GM23338 (cell line): ENCODE results near the gene ERBB4. TPM values are rescaled to one million over a fixed set of nuclear protein-coding genes. Genes with fewer than 3 reads are reported as not detected.

Source experiments
- ATAC-seq: fragments of 200-7000 bp; cut with Tn5 transposase; 3 replicates; pipeline ENCODE4 v1.9.1; 2020
- DNase-seq: peaks from one replicate; pipeline ENCODE4 v3.0.0-alpha.2; 2015; ENCODE audit warnings: low spot score
- H2AFZ ChIP-seq: fragments of 200-600 bp; sonication (generic); 2 replicates; pipeline ENCODE4 v1.8.0; 2016; ENCODE audit warnings: antibody characterized with exemption, mild to moderate bottlenecking, moderate library complexity
- H3F3A ChIP-seq: fragments of 200-600 bp; sonication (generic); replicated peaks from 2 replicates; pipeline ENCODE4 v1.8.0; 2017; ENCODE audit warnings: antibody characterized with exemption, mixed run types, low read depth
- H3K27ac ChIP-seq: fragments of 200-600 bp; sonication (generic); 2 replicates; pipeline ENCODE4 v1.6.1; 2016; ENCODE audit warnings: low read depth
- H3K27me3 ChIP-seq: fragments of 200-600 bp; sonication (generic); 2 replicates; pipeline ENCODE4 v1.8.0; 2016; ENCODE audit warnings: mild to moderate bottlenecking, mixed run types, moderate library complexity; ENCODE audit not compliant: insufficient read depth
- H3K36me3 ChIP-seq: fragments of 200-600 bp; sonication (generic); 2 replicates; pipeline ENCODE4 v1.8.0; 2016; ENCODE audit warnings: mild to moderate bottlenecking; ENCODE audit not compliant: insufficient read depth
- H3K4me1 ChIP-seq: fragments of 200-600 bp; sonication (generic); 2 replicates; pipeline ENCODE4 v1.8.0; 2016; ENCODE audit warnings: mild to moderate bottlenecking, moderate library complexity; ENCODE audit not compliant: insufficient read depth
- H3K4me2 ChIP-seq: fragments of 200-600 bp; sonication (generic); 2 replicates; pipeline ENCODE4 v1.7.1; 2017; ENCODE audit warnings: mixed run types
- H3K4me3 ChIP-seq: fragments of 200-600 bp; sonication (generic); 2 replicates; pipeline ENCODE4 v1.6.1; 2016; ENCODE audit warnings: mixed run types
- H3K79me2 ChIP-seq: fragments of 200-600 bp; sonication (generic); replicated peaks from 2 replicates; pipeline ENCODE4 v1.8.0; 2017; ENCODE audit warnings: mild to moderate bottlenecking; ENCODE audit not compliant: insufficient read depth
- H3K9me2 ChIP-seq: fragments of 200-600 bp; sonication (generic); 2 replicates; pipeline ENCODE4 v1.8.0; 2017; ENCODE audit not compliant: insufficient read depth
- H4K20me1 ChIP-seq: fragments of 200-600 bp; sonication (generic); replicated peaks from 2 replicates; pipeline ENCODE4 v1.8.0; 2017; ENCODE audit warnings: mild to moderate bottlenecking; ENCODE audit not compliant: insufficient read depth
- H3K27ac Mint-ChIP-seq: 2 replicates; pipeline ENCODE4 v1.8.0; 2020; ENCODE audit warnings: inconsistent platforms, mild to moderate bottlenecking, moderate library complexity, mixed read lengths
- H3K27me3 Mint-ChIP-seq: 3 replicates; pipeline ENCODE4 v1.8.0; 2022; ENCODE audit warnings: low read depth, mild to moderate bottlenecking, moderate library complexity, mixed read lengths, inconsistent platforms; ENCODE audit not compliant: insufficient read depth, poor library complexity
- H3K36me3 Mint-ChIP-seq: 3 replicates; pipeline ENCODE4 v1.8.0; 2021; ENCODE audit warnings: low read depth, mild to moderate bottlenecking, inconsistent platforms, moderate library complexity, mixed read lengths
- H3K4me1 Mint-ChIP-seq: 3 replicates; pipeline ENCODE4 v1.8.0; 2020; ENCODE audit warnings: mild to moderate bottlenecking, inconsistent platforms, mixed read lengths
- H3K4me3 Mint-ChIP-seq: 3 replicates; pipeline ENCODE4 v1.8.0; 2021; ENCODE audit warnings: moderate library complexity, mild to moderate bottlenecking, inconsistent platforms, mixed read lengths
- H3K9me3 Mint-ChIP-seq: 3 replicates; pipeline ENCODE4 v1.8.0; 2020; ENCODE audit warnings: moderate library complexity, mild to moderate bottlenecking, inconsistent platforms, mixed read lengths
- CREB1 ChIP-seq: fragments of 250-450 bp; sonication (Bioruptor Pico); IDR thresholded peaks from 2 replicates; pipeline ENCODE4 v1.5.0; 2020; ENCODE audit warnings: low read depth, mild to moderate bottlenecking, moderate library complexity
- EZH2 ChIP-seq: fragments of 200-600 bp; sonication (generic); IDR thresholded peaks from one replicate; pipeline ENCODE4 v1.8.0; 2017; ENCODE audit warnings: antibody characterized with exemption, mild to moderate bottlenecking, low read depth; ENCODE audit not compliant: unreplicated experiment
- EZH2phosphoT487 ChIP-seq: fragments of 200-600 bp; sonication (generic); IDR thresholded peaks from one replicate; pipeline ENCODE4 v1.8.1; 2018; ENCODE audit warnings: antibody characterized with exemption; ENCODE audit not compliant: unreplicated experiment
- JUNB ChIP-seq: IDR thresholded peaks from one replicate; pipeline ENCODE4 v1.6.1; 2016; ENCODE audit warnings: antibody characterized with exemption; ENCODE audit not compliant: unreplicated experiment
- NANOG ChIP-seq: IDR thresholded peaks from 2 replicates; pipeline ENCODE4 v1.6.1; 2016; ENCODE audit warnings: antibody characterized with exemption, borderline replicate concordance
- POLR2AphosphoS5 ChIP-seq: IDR thresholded peaks from 2 replicates; pipeline ENCODE4 v1.6.1; 2016; ENCODE audit warnings: antibody characterized with exemption, low read depth
- REST ChIP-seq: IDR thresholded peaks from one replicate; pipeline ENCODE4 v1.6.1; 2018; ENCODE audit warnings: antibody characterized with exemption; ENCODE audit not compliant: unreplicated experiment
- STAT1 ChIP-seq: IDR thresholded peaks from one replicate; pipeline ENCODE4 v1.6.1; 2016; ENCODE audit warnings: antibody characterized with exemption; ENCODE audit not compliant: unreplicated experiment
- ZNF114 ChIP-seq: fragments of 250-450 bp; sonication (Bioruptor Pico); IDR thresholded peaks from 2 replicates; pipeline ENCODE4 v1.5.0; 2020; ENCODE audit warnings: mild to moderate bottlenecking, moderate library complexity
- ZNF331 ChIP-seq: fragments of 250-450 bp; sonication (Bioruptor Pico); IDR thresholded peaks from 2 replicates; pipeline ENCODE4 v1.5.0; 2020; ENCODE audit warnings: low read depth, mild to moderate bottlenecking, moderate library complexity
- polyA plus RNA-seq: library from polyadenylated mRNA; unstranded; fragments of >200 nt; fragmentation: Nextera tagmentation; extraction: Ambion mirVana; gene quantifications from 2 replicates; pipeline ENCODE4 v1.2.1, GENCODE V29; 2016
- total RNA-seq: library from RNA; depleted of rRNA; stranded (reverse); fragments of >200 nt; shearing (Covaris generic); gene quantifications from 2 replicates; pipeline ENCODE4 v1.2.3, GENCODE V29; 2014
- TF ChIP-seq, protein P1 (sequence below): IDR thresholded peaks from 2 replicates; pipeline ENCODE4 v1.6.1; 2016; ENCODE audit warnings: antibody characterized with exemption
- TF ChIP-seq, protein P2 (sequence below): fragments of 250-450 bp; sonication (Bioruptor Pico); IDR thresholded peaks from 2 replicates; pipeline ENCODE4 v1.5.0; 2020; ENCODE audit warnings: mild to moderate bottlenecking, moderate library complexity

ERBB4 gene
- total and polyA plus RNA-seq, 2 experiments from 2014 or later: 0.73 to 1.1 TPM

GRCh38 chr2:212495046-212495445 lies 43.6 kb downstream of the ERBB4 start:
- H3K36me3 Mint-ChIP-seq: no peaks in the 10 kb centered on the region
- Histone ChIP-seq H4K20me1 (no peaks in the 10 kb centered on the region), H3K27ac (no peak overlapping the region), H3K9me2 (no peaks in the 10 kb centered on the region), H3K4me1 (no peaks in the 10 kb centered on the region), H3F3A (no peaks in the 10 kb centered on the region), H3K79me2 (no peaks in the 10 kb centered on the region), H3K4me3 (no peak overlapping the region), H3K4me2 (no peak overlapping the region), H3K27me3 (no peaks in the 10 kb centered on the region), H2AFZ (no peak overlapping the region), H3K36me3 (no peaks in the 10 kb centered on the region)
- H3K9me3 Mint-ChIP-seq: no peaks in the 10 kb centered on the region
- H3K4me3 Mint-ChIP-seq: no peak overlapping the region
- no peaks in the 10 kb centered on the region for H3K4me1 Mint-ChIP-seq
- TF ChIP-seq EZH2phosphoT487: no peak
- TF ChIP-seq JUNB: no peak
- no peak for TF ChIP-seq ZNF331 (CRISPR knock-in tag)
- TF ChIP-seq, protein P1, sequence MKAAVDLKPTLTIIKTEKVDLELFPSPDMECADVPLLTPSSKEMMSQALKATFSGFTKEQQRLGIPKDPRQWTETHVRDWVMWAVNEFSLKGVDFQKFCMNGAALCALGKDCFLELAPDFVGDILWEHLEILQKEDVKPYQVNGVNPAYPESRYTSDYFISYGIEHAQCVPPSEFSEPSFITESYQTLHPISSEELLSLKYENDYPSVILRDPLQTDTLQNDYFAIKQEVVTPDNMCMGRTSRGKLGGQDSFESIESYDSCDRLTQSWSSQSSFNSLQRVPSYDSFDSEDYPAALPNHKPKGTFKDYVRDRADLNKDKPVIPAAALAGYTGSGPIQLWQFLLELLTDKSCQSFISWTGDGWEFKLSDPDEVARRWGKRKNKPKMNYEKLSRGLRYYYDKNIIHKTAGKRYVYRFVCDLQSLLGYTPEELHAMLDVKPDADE: no peak
- no peak for TF ChIP-seq POLR2AphosphoS5
- no peak for TF ChIP-seq STAT1
- no peak for TF ChIP-seq EZH2
- no peak for TF ChIP-seq ZNF114 (CRISPR knock-in tag)
- TF ChIP-seq REST: no peak
- no peak for TF ChIP-seq CREB1 (CRISPR knock-in tag)
- TF ChIP-seq, protein P2, sequence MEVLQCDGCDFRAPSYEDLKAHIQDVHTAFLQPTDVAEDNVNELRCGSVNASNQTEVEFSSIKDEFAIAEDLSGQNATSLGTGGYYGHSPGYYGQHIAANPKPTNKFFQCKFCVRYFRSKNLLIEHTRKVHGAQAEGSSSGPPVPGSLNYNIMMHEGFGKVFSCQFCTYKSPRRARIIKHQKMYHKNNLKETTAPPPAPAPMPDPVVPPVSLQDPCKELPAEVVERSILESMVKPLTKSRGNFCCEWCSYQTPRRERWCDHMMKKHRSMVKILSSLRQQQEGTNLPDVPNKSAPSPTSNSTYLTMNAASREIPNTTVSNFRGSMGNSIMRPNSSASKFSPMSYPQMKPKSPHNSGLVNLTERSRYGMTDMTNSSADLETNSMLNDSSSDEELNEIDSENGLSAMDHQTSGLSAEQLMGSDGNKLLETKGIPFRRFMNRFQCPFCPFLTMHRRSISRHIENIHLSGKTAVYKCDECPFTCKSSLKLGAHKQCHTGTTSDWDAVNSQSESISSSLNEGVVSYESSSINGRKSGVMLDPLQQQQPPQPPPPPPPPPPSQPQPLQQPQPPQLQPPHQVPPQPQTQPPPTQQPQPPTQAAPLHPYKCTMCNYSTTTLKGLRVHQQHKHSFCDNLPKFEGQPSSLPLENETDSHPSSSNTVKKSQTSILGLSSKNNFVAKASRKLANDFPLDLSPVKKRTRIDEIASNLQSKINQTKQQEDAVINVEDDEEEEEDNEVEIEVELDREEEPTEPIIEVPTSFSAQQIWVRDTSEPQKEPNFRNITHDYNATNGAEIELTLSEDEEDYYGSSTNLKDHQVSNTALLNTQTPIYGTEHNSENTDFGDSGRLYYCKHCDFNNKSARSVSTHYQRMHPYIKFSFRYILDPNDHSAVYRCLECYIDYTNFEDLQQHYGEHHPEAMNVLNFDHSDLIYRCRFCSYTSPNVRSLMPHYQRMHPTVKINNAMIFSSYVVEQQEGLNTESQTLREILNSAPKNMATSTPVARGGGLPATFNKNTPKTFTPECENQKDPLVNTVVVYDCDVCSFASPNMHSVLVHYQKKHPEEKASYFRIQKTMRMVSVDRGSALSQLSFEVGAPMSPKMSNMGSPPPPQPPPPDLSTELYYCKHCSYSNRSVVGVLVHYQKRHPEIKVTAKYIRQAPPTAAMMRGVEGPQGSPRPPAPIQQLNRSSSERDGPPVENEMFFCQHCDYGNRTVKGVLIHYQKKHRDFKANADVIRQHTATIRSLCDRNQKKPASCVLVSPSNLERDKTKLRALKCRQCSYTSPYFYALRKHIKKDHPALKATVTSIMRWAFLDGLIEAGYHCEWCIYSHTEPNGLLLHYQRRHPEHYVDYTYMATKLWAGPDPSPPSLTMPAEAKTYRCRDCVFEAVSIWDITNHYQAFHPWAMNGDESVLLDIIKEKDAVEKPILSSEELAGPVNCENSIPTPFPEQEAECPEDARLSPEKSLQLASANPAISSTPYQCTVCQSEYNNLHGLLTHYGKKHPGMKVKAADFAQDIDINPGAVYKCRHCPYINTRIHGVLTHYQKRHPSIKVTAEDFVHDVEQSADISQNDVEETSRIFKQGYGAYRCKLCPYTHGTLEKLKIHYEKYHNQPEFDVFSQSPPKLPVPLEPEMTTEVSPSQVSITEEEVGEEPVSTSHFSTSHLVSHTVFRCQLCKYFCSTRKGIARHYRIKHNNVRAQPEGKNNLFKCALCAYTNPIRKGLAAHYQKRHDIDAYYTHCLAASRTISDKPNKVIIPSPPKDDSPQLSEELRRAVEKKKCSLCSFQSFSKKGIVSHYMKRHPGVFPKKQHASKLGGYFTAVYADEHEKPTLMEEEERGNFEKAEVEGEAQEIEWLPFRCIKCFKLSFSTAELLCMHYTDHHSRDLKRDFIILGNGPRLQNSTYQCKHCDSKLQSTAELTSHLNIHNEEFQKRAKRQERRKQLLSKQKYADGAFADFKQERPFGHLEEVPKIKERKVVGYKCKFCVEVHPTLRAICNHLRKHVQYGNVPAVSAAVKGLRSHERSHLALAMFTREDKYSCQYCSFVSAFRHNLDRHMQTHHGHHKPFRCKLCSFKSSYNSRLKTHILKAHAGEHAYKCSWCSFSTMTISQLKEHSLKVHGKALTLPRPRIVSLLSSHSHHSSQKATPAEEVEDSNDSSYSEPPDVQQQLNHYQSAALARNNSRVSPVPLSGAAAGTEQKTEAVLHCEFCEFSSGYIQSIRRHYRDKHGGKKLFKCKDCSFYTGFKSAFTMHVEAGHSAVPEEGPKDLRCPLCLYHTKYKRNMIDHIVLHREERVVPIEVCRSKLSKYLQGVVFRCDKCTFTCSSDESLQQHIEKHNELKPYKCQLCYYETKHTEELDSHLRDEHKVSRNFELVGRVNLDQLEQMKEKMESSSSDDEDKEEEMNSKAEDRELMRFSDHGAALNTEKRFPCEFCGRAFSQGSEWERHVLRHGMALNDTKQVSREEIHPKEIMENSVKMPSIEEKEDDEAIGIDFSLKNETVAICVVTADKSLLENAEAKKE (CRISPR knock-in tag): no peak
- TF ChIP-seq NANOG: no peak
- DNase-seq (no peak), ATAC-seq (no peak)
- no peaks in the 10 kb centered on the region for H3K27me3 Mint-ChIP-seq
- H3K27ac Mint-ChIP-seq: no peak overlapping the region
